Stomach (tissue), 9 donors: ENCODE results near the gene NHERF1. TPM values are rescaled to one million over a fixed set of nuclear protein-coding genes. Genes with fewer than 3 reads are reported as not detected.

Experiments used
- DNase-seq, 2 donors: peaks; one replicate each; pipeline versions ENCODE4 v3.0.0 to v3.0.0-alpha.2; 2013 to 2019
- H3K27ac ChIP-seq, 5 donors: fragments of 200-600 bp in 4 of 5; sonication (generic) in 4 of 5; one replicate each; pipeline ENCODE4 v1.5.1; 2013 to 2019; ENCODE audit warnings: mild to moderate bottlenecking in 1 of 5, moderate library complexity in 1 of 5
- H3K27me3 ChIP-seq, 3 donors: fragments of 200-600 bp; sonication (generic); one replicate each; pipeline ENCODE4 v1.5.1; 2017 to 2019; ENCODE audit warnings: mixed run types in 1 of 3
- H3K36me3 ChIP-seq, 4 donors: fragments of 200-600 bp; sonication (generic); 1 replicate in 3 of 4; 2 replicates in 1 of 4; pipeline ENCODE4 v1.5.1; 2016 to 2019
- H3K4me1 ChIP-seq, 4 donors: fragments of 200-600 bp; sonication (generic); one replicate each; pipeline ENCODE4 v1.5.1; 2016 to 2019
- H3K4me3 ChIP-seq, 4 donors: fragments of 200-600 bp; sonication (generic) in 3 of 4; one replicate each; pipeline ENCODE4 v1.5.1; 2016 to 2019; ENCODE audit warnings: mild to moderate bottlenecking in 1 of 4
- H3K9me3 ChIP-seq, 4 donors: fragments of 200-600 bp; sonication (generic); one replicate each; pipeline ENCODE4 v1.5.1; 2016 to 2019
- EP300 ChIP-seq: sonication (generic); formaldehyde crosslinking; IDR thresholded peaks from one replicate; pipeline ENCODE4 v1.6.1; 2017; ENCODE audit warnings: antibody characterized with exemption
- POLR2A ChIP-seq, 4 donors: fragments of 450-650 bp; IDR thresholded peaks; one replicate each; pipeline ENCODE4 v1.6.1; 2016; ENCODE audit warnings: antibody characterized with exemption in 4 of 4, control low read depth in 2 of 4, mild to moderate bottlenecking in 1 of 4, moderate library complexity in 1 of 4
- POLR2AphosphoS5 ChIP-seq, 3 donors: sonication (generic); formaldehyde crosslinking; IDR thresholded peaks; one replicate each; pipeline ENCODE4 v1.6.1; 2016; ENCODE audit warnings: antibody characterized with exemption in 3 of 3
- WGBS, 5 donors: extraction: QIAGEN DNeasy Blood & Tissue Kit in 3 of 5; methylation state at CpG; one replicate each; pipeline versions ENCODE4 v1.1.5 to v1.1.7; 2013 to 2018; 5-methylcytosine and 5-hydroxymethylcytosine counted together
- intact Hi-C: fragments of 100-400 bp; cut with DNase I; formaldehyde crosslinking; loops from one replicate; pipeline ENCODE4 v1.15.1; 2023; ENCODE audit warnings: low total_unique reads
- polyA plus RNA-seq, 3 donors: library from polyadenylated mRNA; stranded (reverse); fragments of 200-250 nt; gene quantifications; one replicate each; pipeline ENCODE4 v1.2.3, GENCODE V29; 2013
- total RNA-seq, 5 donors: library from RNA; depleted of rRNA; stranded (reverse); fragments of >200 nt; gene quantifications; one replicate each; pipeline versions ENCODE4 v1.1.0 to v1.2.3, GENCODE V29; 2014 to 2016
- TF ChIP-seq, protein P1 (sequence below), 7 experiments: fragments of 450-650 bp in 4 of 7; fragments of 200-600 bp in 3 of 7; sonication (generic) in 3 of 7; IDR thresholded peaks; one replicate each; pipeline ENCODE4 v1.5.1; 2016 to 2019; ENCODE audit warnings: antibody characterized with exemption in 7 of 7, control low read depth in 2 of 7, mild to moderate bottlenecking in 1 of 7
- donor health status: healthy with polysubstance abuse.
- donor health status: Bipolar disorder and iron deficiency.
- donor health status: healthy.

NHERF1 gene
- total and polyA plus RNA-seq, 8 donors, result 14.9 to 152 (median 82.4) TPM

GRCh38 chr17:74746922-74747321, 1.5 kb upstream of the NHERF1 start:
- peak in 1 of 2 donors; percentile 46 for DNase-seq
- TF ChIP-seq EP300 (no peak), POLR2AphosphoS5 (IDR thresholded peaks at IDR 0.05) (no peak), POLR2A (IDR thresholded peaks at IDR 0.05) (no peak)
- TF ChIP-seq, protein P1, sequence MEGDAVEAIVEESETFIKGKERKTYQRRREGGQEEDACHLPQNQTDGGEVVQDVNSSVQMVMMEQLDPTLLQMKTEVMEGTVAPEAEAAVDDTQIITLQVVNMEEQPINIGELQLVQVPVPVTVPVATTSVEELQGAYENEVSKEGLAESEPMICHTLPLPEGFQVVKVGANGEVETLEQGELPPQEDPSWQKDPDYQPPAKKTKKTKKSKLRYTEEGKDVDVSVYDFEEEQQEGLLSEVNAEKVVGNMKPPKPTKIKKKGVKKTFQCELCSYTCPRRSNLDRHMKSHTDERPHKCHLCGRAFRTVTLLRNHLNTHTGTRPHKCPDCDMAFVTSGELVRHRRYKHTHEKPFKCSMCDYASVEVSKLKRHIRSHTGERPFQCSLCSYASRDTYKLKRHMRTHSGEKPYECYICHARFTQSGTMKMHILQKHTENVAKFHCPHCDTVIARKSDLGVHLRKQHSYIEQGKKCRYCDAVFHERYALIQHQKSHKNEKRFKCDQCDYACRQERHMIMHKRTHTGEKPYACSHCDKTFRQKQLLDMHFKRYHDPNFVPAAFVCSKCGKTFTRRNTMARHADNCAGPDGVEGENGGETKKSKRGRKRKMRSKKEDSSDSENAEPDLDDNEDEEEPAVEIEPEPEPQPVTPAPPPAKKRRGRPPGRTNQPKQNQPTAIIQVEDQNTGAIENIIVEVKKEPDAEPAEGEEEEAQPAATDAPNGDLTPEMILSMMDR (IDR thresholded peaks at IDR 0.05), result no peak
- intact Hi-C loops, result no loop called here
- Histone ChIP-seq H3K27ac (peak overlapping the region in 4 of 5 donors; percentile 87 to 94 (median 92)), H3K27me3 (peaks cover 0 to 3% (median 0%) of the 10 kb centered on the region in 3 donors), H3K9me3 (no peaks in the 10 kb centered on the region), H3K4me1 (peaks cover 32 to 85% (median 78%) of the 10 kb centered on the region in 4 donors), H3K36me3 (no peaks in the 10 kb centered on the region), H3K4me3 (no peak overlapping the region)
- WGBS, 5 donors, result 32 to 43% (median 39%) methylated on average over 6 of the region's 6 CpGs

DNA sequence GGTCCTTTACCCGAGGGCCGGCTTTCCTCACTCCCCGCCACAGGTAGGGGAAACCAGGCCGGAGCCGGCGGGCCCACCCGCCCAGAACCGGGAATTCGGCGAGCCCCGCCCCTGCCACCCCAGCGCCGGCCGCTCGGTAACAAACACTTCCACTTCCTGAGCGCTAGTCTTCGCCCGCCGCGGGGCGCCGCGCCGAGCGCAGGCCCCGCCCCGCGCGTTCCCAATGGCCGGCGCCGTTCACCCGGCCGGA, 224 bp upstream of the NHERF1 start:
- DNase-seq, result no peak
- H3K4me3 ChIP-seq, result peak overlapping the region; percentile 84 to 93 (median 87)
- 0 to 1% (median 0%) methylated on average over 5 to 34 of the region's 34 CpGs for WGBS, 5 donors
- TF ChIP-seq POLR2A (IDR thresholded peaks at IDR 0.05), result no peak
- TF ChIP-seq, protein P1 (IDR thresholded peaks at IDR 0.05), result peak in 2 of 7 experiments; percentile 11 to 29
- no peaks in the 10 kb centered on the region for H3K36me3 ChIP-seq
- no peaks in the 10 kb centered on the region for H3K9me3 ChIP-seq
- peak overlapping the region; percentile 87 to 94 (median 91) for H3K27ac ChIP-seq
- no peaks in the 10 kb centered on the region for H3K27me3 ChIP-seq
- peaks cover 32 to 85% (median 79%) of the 10 kb centered on the region in 4 donors for H3K4me1 ChIP-seq
- intact Hi-C loops, result no loop called here

GRCh38 chr17:74749279-74750038, 1.0 kb downstream of the NHERF1 start:
- H3K36me3 ChIP-seq, result no peaks in the 10 kb centered on the region
- intact Hi-C loops, result no loop called here
- TF ChIP-seq POLR2AphosphoS5 (IDR thresholded peaks at IDR 0.05) (no peak), EP300 (no peak), POLR2A (IDR thresholded peaks at IDR 0.05) (no peak)
- TF ChIP-seq, protein P1 (IDR thresholded peaks at IDR 0.05), result no peak
- H3K4me3 ChIP-seq, result peak overlapping the region; percentile 84 to 93 (median 87)
- H3K9me3 ChIP-seq, result no peaks in the 10 kb centered on the region
- peak overlapping the region; percentile 87 to 95 (median 92) for H3K27ac ChIP-seq
- H3K4me1 ChIP-seq, result peaks cover 30 to 82% (median 77%) of the 10 kb centered on the region in 4 donors
- DNase-seq, result peak in 1 of 2 donors; percentile 66
- 0 to 5% (median 1%) methylated on average over 28 to 46 of the region's 46 CpGs for whole genome bisulfite sequencing, 5 donors
- no peaks in the 10 kb centered on the region for H3K27me3 ChIP-seq

GRCh38 chr17:74750039-74750326, 1.6 kb downstream of the NHERF1 start:
- Histone ChIP-seq H3K36me3 (peaks cover 0 to 2% (median 0%) of the 10 kb centered on the region in 4 donors), H3K4me1 (peaks cover 28 to 78% (median 73%) of the 10 kb centered on the region in 4 donors), H3K27me3 (no peaks in the 10 kb centered on the region), H3K9me3 (no peaks in the 10 kb centered on the region), H3K4me3 (peak overlapping the region; percentile 84 to 93 (median 87)), H3K27ac (peak overlapping the region; percentile 87 to 95 (median 92))
- intact Hi-C loops, result no loop called here
- TF ChIP-seq EP300, result no peak
- no peak for TF ChIP-seq POLR2A (IDR thresholded peaks at IDR 0.05)
- TF ChIP-seq, protein P1 (IDR thresholded peaks at IDR 0.05), result no peak
- no peak for TF ChIP-seq POLR2AphosphoS5 (IDR thresholded peaks at IDR 0.05)
- DNase-seq, result no peak
- 15 to 43% (median 40%) methylated on average over 4 to 6 of the region's 6 CpGs for WGBS, 5 donors
